Skeletal muscle tissue (tissue), 4 donors: ENCODE results near the gene CROCC2. TPM values are rescaled to one million over a fixed set of nuclear protein-coding genes. Genes with fewer than 3 reads are reported as not detected.

Experiments
- H3K27ac ChIP-seq: one replicate; pipeline ENCODE4 v1.7.0; 2013; ENCODE audit warnings: mild to moderate bottlenecking, low read depth, low read length, inconsistent platforms
- H3K27me3 ChIP-seq, 3 donors: one replicate each; pipeline ENCODE4 v1.7.0; 2013; ENCODE audit warnings: low read length in 3 of 3; ENCODE audit not compliant: control insufficient read depth in 3 of 3, insufficient read depth in 3 of 3
- H3K36me3 ChIP-seq, 3 donors: one replicate each; pipeline ENCODE4 v1.7.0; 2013; ENCODE audit warnings: low read length in 3 of 3; ENCODE audit not compliant: control insufficient read depth in 3 of 3, insufficient read depth in 3 of 3
- H3K4me1 ChIP-seq, 3 donors: one replicate each; pipeline ENCODE4 v1.7.0; 2013; ENCODE audit warnings: low read length in 3 of 3, mild to moderate bottlenecking in 3 of 3; ENCODE audit not compliant: control insufficient read depth in 3 of 3, insufficient read depth in 3 of 3
- H3K4me3 ChIP-seq, 3 donors: one replicate each; pipeline ENCODE4 v1.7.0; 2013; ENCODE audit warnings: low read length in 3 of 3
- H3K9ac ChIP-seq, 3 donors: one replicate each; pipeline ENCODE4 v1.7.0; 2013; ENCODE audit warnings: low read length in 3 of 3, mild to moderate bottlenecking in 3 of 3, moderate library complexity in 2 of 3, low read depth in 1 of 3
- H3K9me3 ChIP-seq, 3 donors: one replicate each; pipeline ENCODE4 v1.7.0; 2013; ENCODE audit warnings: low read length in 3 of 3; ENCODE audit not compliant: control insufficient read depth in 3 of 3
- total RNA-seq: library from RNA; depleted of rRNA; stranded (reverse); fragments of >200 nt; gene quantifications from one replicate; pipeline ENCODE4 v1.2.3, GENCODE V29; 2014
- donor health status: Osteomylitis.

CROCC2 gene
- total RNA-seq, 1 donor from 2014 or later, result under 0.01 TPM

DNA sequence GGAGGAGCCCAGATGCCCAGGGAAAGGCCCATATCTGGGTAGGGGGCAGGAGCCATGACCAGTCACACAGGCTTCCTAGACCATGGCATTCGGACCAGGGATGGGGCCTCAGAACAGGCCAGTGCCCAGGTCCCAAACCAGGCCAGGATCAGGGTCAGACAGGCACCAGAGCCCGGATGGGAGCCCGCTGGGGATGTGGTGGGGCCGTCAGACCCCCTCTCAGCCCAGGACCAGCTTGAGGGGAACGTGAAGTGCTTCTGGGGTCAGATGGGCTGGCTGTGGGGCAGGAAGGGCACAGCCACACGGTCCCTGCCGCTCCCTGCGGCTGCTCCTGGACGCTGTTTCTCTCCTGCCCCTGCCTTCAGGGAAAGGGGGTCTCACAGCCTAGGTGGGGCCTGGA is 131.4 kb downstream of the CROCC2 start:
- no peak overlapping the region for H3K27ac ChIP-seq
- no peak overlapping the region for H3K4me3 ChIP-seq
- peaks cover 42 to 69% (median 53%) of the 10 kb centered on the region in 3 donors for H3K36me3 ChIP-seq
- H3K27me3 ChIP-seq, result no peaks in the 10 kb centered on the region
- H3K9ac ChIP-seq, result no peak overlapping the region
- H3K9me3 ChIP-seq, result no peaks in the 10 kb centered on the region
- H3K4me1 ChIP-seq, result peaks cover 0 to 4% (median 0%) of the 10 kb centered on the region in 3 donors

DNA sequence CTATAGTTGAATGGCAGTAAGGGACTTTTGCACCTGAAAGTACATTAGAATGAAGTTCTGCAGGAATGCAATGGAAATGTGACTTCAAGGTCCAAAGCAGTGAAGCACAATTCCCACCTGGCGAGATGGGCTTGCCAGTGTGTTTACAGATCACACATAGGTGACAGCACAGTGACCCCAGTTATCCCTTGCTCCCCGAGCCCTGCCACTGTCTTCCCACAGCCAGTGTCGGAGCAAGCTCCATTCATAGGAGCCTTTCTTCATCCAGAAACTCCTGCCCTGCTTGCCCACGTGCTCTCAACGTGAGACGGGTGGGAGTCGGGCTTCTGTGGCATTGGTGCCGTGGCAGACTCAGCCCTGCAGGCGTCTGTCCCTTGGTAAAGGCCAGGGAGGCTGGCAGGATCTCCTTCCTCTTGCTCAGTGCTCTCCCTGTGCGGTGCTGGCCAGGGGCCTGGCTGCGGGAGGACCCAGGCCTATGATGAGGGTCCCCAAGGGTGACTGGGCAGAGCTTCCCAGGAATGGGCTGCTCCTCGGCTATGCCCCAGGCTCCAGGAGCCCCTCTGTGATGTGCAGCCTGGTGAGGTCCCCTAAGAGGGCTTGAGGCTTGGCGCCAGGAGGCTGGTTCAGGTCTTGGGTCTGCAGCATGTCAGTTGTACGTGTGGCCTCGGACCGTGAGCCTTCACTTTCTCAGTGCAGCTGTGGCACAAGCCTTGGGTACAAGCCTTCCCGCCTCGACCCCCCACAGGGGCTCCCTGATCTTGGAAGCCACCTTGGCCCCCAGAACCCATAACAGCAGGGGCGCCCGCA is 132.4 kb downstream of the CROCC2 start:
- peaks cover 44 to 64% (median 51%) of the 10 kb centered on the region in 3 donors for H3K36me3 ChIP-seq

DNA sequence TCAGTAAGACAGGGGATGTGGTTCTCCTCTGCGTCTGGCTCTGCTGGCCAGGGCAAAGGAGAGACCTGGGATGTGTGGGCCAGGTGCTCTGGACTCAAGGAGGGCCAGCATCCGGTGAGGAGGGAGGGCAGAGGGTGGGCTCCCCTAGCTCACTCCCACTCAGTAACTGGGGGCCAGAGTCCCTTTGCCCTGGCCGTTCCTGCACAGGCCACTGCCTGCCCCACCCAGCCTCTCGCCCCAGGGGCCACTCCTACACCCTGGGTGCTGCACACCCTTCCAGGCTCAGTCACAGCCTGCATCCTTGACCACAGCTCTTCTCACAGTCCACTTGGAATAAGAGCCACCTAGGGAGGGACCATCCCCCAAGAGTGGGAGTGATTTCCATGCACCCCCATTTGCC is 133.3 kb downstream of the CROCC2 start:
- H3K27ac ChIP-seq, result no peak overlapping the region
- H3K27me3 ChIP-seq, result no peaks in the 10 kb centered on the region
- H3K4me1 ChIP-seq, result peaks cover 0 to 4% (median 0%) of the 10 kb centered on the region in 3 donors
- peaks cover 0 to 3% (median 0%) of the 10 kb centered on the region in 3 donors for H3K9me3 ChIP-seq
- no peak overlapping the region for H3K4me3 ChIP-seq
- peaks cover 40 to 58% (median 46%) of the 10 kb centered on the region in 3 donors for H3K36me3 ChIP-seq
- H3K9ac ChIP-seq, result no peak overlapping the region

More for the DNA sequence above, 132.4 kb downstream of the CROCC2 start:
- Histone ChIP-seq H3K27ac (no peak overlapping the region), H3K27me3 (no peaks in the 10 kb centered on the region), H3K9ac (no peak overlapping the region), H3K9me3 (no peaks in the 10 kb centered on the region), H3K4me1 (peaks cover 0 to 4% (median 0%) of the 10 kb centered on the region in 3 donors), H3K4me3 (no peak overlapping the region)

DNA sequence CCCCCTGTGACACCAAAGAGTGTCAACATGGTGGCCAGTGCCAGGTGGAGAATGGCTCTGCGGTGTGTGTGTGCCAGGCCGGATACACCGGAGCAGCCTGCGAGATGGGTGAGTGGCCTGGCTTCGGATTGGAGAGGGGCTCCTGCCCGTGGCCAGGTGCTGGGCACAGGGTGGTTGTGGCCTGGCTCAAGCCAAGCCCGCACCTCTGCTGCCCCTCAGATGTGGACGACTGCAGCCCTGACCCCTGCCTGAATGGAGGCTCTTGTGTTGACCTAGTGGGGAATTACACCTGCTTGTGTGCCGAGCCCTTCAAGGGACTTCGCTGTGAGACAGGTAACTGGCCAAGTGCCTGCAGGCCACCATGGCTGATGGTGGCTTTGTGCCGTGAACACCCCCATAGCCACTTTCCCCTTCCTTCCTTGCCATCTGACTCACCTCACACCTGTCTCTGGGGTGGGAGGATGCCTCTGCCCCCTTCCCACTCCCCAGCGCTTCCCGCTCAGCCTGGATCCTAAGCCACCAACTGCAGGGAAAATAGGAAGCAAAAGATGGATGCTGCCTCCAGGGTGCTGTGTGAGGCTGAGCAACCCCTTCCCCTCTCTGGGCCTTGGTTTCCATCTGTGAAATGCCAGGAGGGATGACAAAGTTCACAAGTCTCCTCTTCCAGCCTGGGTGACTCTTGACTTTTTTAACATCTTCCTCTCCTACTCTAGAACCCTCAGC is 134.1 kb downstream of the CROCC2 start:
- H3K9me3 ChIP-seq, result peaks cover 0 to 3% (median 0%) of the 10 kb centered on the region in 3 donors
- H3K4me1 ChIP-seq, result peaks cover 0 to 4% (median 0%) of the 10 kb centered on the region in 3 donors
- H3K27me3 ChIP-seq, result no peaks in the 10 kb centered on the region
- no peak overlapping the region for H3K9ac ChIP-seq
- peaks cover 41 to 54% (median 43%) of the 10 kb centered on the region in 3 donors for H3K36me3 ChIP-seq
- H3K27ac ChIP-seq, result no peak overlapping the region
- no peak overlapping the region for H3K4me3 ChIP-seq

DNA sequence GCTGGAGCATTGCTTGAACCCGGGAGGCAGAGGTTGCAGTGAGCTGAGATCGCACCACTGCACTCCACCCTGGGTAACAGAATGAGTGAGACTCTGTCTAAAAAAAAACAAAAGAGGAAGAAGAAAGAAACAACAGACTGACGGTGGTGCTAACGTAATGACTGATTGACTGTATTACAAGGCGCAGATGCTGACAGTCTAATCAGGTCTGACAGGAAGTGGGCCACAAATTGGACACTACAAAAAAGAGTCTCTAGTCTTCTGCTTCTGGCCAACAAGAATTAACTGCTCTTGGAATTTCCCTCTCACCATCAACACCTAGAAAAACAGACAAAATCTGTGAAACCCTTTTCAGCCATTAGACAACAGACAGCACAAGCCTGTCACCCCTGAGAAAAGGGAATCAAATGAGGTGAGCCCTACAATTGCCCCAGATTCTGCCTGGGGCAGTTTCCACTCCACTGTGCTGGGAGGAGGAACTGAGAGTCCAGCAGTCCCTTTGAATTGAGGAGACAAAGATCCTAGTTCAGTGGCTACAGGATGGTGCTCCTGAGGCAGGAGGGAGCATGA is 135.5 kb downstream of the CROCC2 start:
- Histone ChIP-seq H3K36me3 (peaks cover 41 to 53% (median 42%) of the 10 kb centered on the region in 3 donors), H3K27me3 (no peaks in the 10 kb centered on the region), H3K9me3 (peaks cover 0 to 3% (median 0%) of the 10 kb centered on the region in 3 donors), H3K4me3 (no peak overlapping the region), H3K9ac (no peak overlapping the region), H3K4me1 (peaks cover 0 to under 1% (median 0%) of the 10 kb centered on the region in 3 donors), H3K27ac (no peak overlapping the region)

Other genes starting within 250 kb of the CROCC2 start
- gene AQP12B, start 223.5 kb upstream of the CROCC2 start, total RNA-seq, result not detected
- gene AQP12A, start 214.5 kb upstream of the CROCC2 start, total RNA-seq, result not detected
- gene KIF1A, start 86.1 kb upstream of the CROCC2 start, total RNA-seq, result 4.7 TPM
- gene AGXT, start 37.5 kb upstream of the CROCC2 start, total RNA-seq, result not detected
- not detected for gene MAB21L4, start 10.2 kb upstream of the CROCC2 start, total RNA-seq
- gene SNED1, start 92.3 kb downstream of the CROCC2 start, total RNA-seq, result 4.7 TPM
- 32.4 TPM for gene MTERF4, start 196.0 kb downstream of the CROCC2 start, total RNA-seq
- 3.7 TPM for gene PASK, start 243.1 kb downstream of the CROCC2 start, total RNA-seq
- gene PPP1R7, start 244.1 kb downstream of the CROCC2 start, total RNA-seq, result 44.4 TPM